ENCODE results near the gene SLC13A5. TPM values are rescaled to one million over a fixed set of nuclear protein-coding genes. Genes with fewer than 3 reads are reported as not detected.
A peak's percentile ranks its signal among the peaks of the same experiment; 100 is the strongest.

The SLC13A5 gene
- total RNA-seq, 1 experiment from 2014 or later = 0.92 TPM

DNA sequence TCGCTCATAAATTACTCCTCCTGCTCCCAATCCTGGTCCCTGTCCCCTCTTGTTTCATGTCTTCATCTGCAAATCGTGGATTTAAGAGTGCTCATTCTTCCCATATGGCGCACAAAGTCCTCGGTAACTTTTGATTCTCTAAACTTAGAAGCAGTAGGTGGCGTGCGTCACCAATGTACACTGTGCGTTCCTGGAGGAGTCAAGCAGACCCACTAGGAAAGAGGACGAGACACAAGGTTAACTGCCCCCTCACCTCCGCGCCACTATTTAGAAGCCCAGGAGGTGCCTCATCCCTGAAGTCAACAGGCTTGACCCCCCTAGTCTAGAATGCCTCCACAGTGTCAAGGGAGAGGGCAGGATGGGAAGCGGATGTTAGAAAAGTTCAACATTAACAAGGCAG is 2.9 kb downstream of the SLC13A5 start:
- no peak for DNase-seq
- no peaks in the 10 kb centered on the region for H3K79me2 ChIP-seq (ENCODE audit: low read depth)
- H3K4me1 ChIP-seq (replicated peaks; ENCODE audit: insufficient read depth) = no peaks in the 10 kb centered on the region
- no peaks in the 10 kb centered on the region for H4K20me1 ChIP-seq (ENCODE audit: insufficient read depth)
- H2AFZ ChIP-seq = no peak overlapping the region
- no peak overlapping the region for H3K4me2 ChIP-seq
- intact Hi-C loops (cut with micrococcal nuclease; ENCODE audit: unreplicated experiment) = loop anchor here (5.0 kb wide), 2 partner anchors 43 to 312 kb away; partner anchors contain the start of gene BCL6B
- no peaks in the 10 kb centered on the region for H3K27me3 ChIP-seq (ENCODE audit: insufficient read depth, low read depth)
- H3K4me3 ChIP-seq = no peak overlapping the region
- H3K27ac ChIP-seq = no peak overlapping the region
- H3K9me2 ChIP-seq (ENCODE audit: insufficient read depth) = no peaks in the 10 kb centered on the region
- no peak for TF ChIP-seq EZH2 (IDR thresholded peaks at IDR 0.05; ENCODE audit: low read depth)
- TF ChIP-seq, protein P1, sequence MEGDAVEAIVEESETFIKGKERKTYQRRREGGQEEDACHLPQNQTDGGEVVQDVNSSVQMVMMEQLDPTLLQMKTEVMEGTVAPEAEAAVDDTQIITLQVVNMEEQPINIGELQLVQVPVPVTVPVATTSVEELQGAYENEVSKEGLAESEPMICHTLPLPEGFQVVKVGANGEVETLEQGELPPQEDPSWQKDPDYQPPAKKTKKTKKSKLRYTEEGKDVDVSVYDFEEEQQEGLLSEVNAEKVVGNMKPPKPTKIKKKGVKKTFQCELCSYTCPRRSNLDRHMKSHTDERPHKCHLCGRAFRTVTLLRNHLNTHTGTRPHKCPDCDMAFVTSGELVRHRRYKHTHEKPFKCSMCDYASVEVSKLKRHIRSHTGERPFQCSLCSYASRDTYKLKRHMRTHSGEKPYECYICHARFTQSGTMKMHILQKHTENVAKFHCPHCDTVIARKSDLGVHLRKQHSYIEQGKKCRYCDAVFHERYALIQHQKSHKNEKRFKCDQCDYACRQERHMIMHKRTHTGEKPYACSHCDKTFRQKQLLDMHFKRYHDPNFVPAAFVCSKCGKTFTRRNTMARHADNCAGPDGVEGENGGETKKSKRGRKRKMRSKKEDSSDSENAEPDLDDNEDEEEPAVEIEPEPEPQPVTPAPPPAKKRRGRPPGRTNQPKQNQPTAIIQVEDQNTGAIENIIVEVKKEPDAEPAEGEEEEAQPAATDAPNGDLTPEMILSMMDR (conservative IDR thresholded peaks at IDR 0.05) = no peak
- CTCF ChIA-PET = no interaction called here
- H3K36me3 ChIP-seq (ENCODE audit: low read depth) = no peaks in the 10 kb centered on the region
- no peaks in the 10 kb centered on the region for H3F3A ChIP-seq (ENCODE audit: insufficient read depth, low read depth)
- POLR2A ChIA-PET (ENCODE audit: unreplicated experiment) = no interaction called here
- no TSS peak for BruUV-seq (replicated peaks)
- H3K9me3 ChIP-seq (ENCODE audit: insufficient read depth, low read depth) = no peaks in the 10 kb centered on the region

DNA sequence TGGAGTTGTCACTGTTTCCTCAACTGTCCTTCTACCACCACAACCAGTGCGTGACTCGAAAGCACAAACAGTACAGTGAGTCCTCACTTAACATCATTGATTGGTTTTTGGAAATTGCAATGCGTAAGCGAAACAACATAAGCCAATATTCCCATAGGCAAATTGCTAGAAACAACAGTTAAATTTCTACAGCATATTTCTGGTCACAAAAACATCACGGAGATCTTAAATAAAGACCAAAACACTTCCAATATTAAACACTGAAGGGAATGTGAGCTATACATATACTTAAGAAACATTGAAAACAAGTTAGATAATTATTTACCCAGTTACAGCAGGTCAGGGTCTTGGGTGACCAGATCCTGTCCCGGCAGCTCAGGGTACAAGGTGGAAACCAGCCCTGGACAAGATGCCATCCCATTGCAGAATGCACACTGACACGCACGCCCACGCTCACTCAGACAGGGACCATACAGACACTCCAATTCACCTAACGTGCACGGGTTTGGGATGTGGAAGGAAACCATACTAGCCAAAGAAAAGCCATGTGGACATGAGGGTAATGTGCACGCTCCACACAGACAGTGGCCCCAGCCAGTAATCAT is 4.7 kb downstream of the SLC13A5 start:
- ChIA-PET CTCF (no interaction called here), POLR2A (ENCODE audit: unreplicated experiment) (interaction anchor here (0.6 kb wide), 1 partner anchor 42 kb away, joined by 3 read pairs; no protein-coding TSS in a partner anchor)
- DNase-seq = no peak
- Histone ChIP-seq H3K79me2 (ENCODE audit: low read depth) (no peaks in the 10 kb centered on the region), H3K9me2 (ENCODE audit: insufficient read depth) (no peaks in the 10 kb centered on the region), H4K20me1 (ENCODE audit: insufficient read depth) (no peaks in the 10 kb centered on the region), H3K4me1 (replicated peaks; ENCODE audit: insufficient read depth) (no peaks in the 10 kb centered on the region), H2AFZ (no peak overlapping the region), H3K36me3 (ENCODE audit: low read depth) (no peaks in the 10 kb centered on the region), H3K9me3 (ENCODE audit: insufficient read depth, low read depth) (no peaks in the 10 kb centered on the region), H3K27ac (no peak overlapping the region), H3K4me3 (no peak overlapping the region), H3K27me3 (ENCODE audit: insufficient read depth, low read depth) (no peaks in the 10 kb centered on the region), H3F3A (ENCODE audit: insufficient read depth, low read depth) (no peaks in the 10 kb centered on the region), H3K4me2 (no peak overlapping the region)
- BruUV-seq (replicated peaks) = no TSS peak
- TF ChIP-seq, protein P1 (conservative IDR thresholded peaks at IDR 0.05) = no peak
- TF ChIP-seq EZH2 (IDR thresholded peaks at IDR 0.05; ENCODE audit: low read depth) = no peak
- intact Hi-C loops (cut with micrococcal nuclease; ENCODE audit: unreplicated experiment) = no loop called here

DNA sequence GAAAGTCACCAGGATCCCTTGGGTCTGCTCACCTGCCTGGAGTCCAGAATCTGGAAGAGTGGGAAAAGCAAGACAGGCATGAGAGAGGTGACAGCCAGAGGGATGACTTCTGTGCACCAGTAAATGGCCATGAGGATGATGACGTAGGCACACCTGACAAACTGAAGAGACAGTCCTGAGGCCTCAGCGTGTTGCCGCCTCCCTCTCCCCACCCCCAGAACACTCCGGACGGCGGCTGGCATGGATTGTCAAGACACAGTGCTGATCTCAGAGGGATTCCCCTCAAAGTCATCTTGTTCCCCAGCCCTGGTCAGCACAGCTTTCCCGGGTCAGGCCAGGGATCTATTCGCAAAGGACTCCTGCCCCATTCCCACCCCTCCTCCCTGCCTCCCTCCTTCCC is 6.2 kb downstream of the SLC13A5 start:
- Histone ChIP-seq H3K36me3 (ENCODE audit: low read depth) (no peaks in the 10 kb centered on the region), H3K9me3 (ENCODE audit: insufficient read depth, low read depth) (no peaks in the 10 kb centered on the region), H3K79me2 (ENCODE audit: low read depth) (no peaks in the 10 kb centered on the region), H3K4me2 (no peak overlapping the region), H3K4me1 (replicated peaks; ENCODE audit: insufficient read depth) (no peaks in the 10 kb centered on the region), H2AFZ (no peak overlapping the region), H4K20me1 (ENCODE audit: insufficient read depth) (no peaks in the 10 kb centered on the region), H3K27me3 (ENCODE audit: insufficient read depth, low read depth) (no peaks in the 10 kb centered on the region), H3K9me2 (ENCODE audit: insufficient read depth) (no peaks in the 10 kb centered on the region), H3K27ac (no peak overlapping the region), H3K4me3 (no peak overlapping the region), H3F3A (ENCODE audit: insufficient read depth, low read depth) (no peaks in the 10 kb centered on the region)
- ChIA-PET POLR2A (ENCODE audit: unreplicated experiment) (no interaction called here), CTCF (no interaction called here)
- BruUV-seq (replicated peaks) = no TSS peak
- TF ChIP-seq, protein P1 (conservative IDR thresholded peaks at IDR 0.05) = no peak
- TF ChIP-seq EZH2 (IDR thresholded peaks at IDR 0.05; ENCODE audit: low read depth) = no peak
- intact Hi-C loops (cut with micrococcal nuclease; ENCODE audit: unreplicated experiment) = no loop called here
- DNase-seq = peak in 1 of 2 experiments; percentile 22
